ENCODE results near the gene MBD3L1. TPM values are rescaled to one million over a fixed set of nuclear protein-coding genes. Genes with fewer than 3 reads are reported as not detected.

MBD3L1 gene
- total and polyA plus RNA-seq, 2 experiments from 2014 or later, result not detected

DNA sequence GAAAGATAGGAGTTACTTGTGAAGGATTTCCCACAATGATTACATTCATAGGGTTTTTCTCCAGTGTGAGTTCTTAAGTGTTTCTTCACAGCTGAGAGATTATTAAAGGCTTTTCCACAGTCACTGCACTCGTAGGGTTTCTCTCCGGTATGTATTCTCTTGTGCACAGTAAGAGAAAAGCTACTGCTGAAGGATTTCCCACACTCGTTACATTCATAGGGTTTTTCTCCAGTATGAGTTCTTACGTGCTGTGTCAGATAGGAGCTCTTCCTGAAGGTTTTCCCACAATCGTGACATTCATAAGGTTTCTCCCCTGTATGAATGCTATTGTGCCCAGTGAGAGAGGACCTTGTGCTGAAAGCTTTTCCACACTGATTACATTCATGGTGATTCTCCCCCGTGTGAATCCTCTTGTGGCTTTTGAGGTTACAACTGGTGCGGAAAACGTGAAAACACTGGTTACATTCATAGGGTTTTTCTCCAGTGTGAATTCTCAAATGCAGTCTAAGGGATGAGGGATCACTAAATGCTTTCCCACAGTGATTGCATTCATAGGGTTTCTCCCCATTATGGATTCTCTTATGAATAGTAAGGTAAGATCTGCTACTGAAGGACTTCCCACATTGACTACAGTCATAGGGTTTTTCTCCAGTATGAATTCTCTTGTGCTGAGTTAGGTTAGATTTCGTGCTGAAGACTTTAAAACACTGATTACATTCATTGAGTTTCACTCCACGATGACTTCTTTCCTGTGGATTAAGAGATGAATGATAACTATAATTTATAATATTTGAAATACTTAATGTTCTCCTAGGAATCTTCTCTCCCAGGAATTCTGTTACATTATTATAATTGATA lies 20.6 kb upstream of the MBD3L1 start (continued):
- no peak for TF ChIP-seq CREB1 (CRISPR knock-in tag; IDR thresholded peaks at IDR 0.05; ENCODE audit: low read depth)
- no peak for TF ChIP-seq EZH2phosphoT487 (IDR thresholded peaks at IDR 0.05; ENCODE audit: unreplicated experiment)

DNA sequence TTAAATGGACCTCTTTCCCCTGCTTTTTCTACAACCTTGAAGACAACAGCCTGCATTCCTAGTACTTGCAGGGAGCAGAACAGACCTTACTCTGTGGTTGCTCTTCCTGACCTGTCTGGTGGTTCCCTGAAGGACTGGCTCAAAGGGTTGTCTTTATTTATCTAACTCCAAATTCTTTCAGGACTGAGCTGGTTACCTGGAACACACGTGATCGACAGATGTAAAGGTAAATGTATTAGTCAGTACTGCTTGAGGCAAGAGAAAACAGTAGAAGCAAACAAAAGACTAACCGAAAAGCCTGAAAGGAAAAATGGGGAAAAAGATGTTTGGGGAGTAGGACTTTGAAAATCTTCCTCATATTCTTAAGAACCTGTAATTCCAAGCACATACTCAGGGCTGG lies 18.0 kb upstream of the MBD3L1 start:
- peaks cover 95% of the 10 kb centered on the region for H3K9me3 Mint-ChIP-seq
- H2AFZ ChIP-seq, result no peak overlapping the region
- H3K27me3 ChIP-seq (ENCODE audit: insufficient read depth), result peaks cover 3% of the 10 kb centered on the region; the same call in 1 of the 2 replicates
- no peak overlapping the region for H3K27ac ChIP-seq (ENCODE audit: low read depth)
- no peaks in the 10 kb centered on the region for H3F3A ChIP-seq (replicated peaks; ENCODE audit: low read depth)
- H4K20me1 ChIP-seq (replicated peaks; ENCODE audit: insufficient read depth), result no peaks in the 10 kb centered on the region
- H3K27ac Mint-ChIP-seq, result no peak overlapping the region
- TF ChIP-seq CREB1 (CRISPR knock-in tag; IDR thresholded peaks at IDR 0.05; ENCODE audit: low read depth), result no peak
- TF ChIP-seq STAT1 (IDR thresholded peaks at IDR 0.05; ENCODE audit: unreplicated experiment), result no peak
- no peak for TF ChIP-seq ZNF114 (CRISPR knock-in tag; IDR thresholded peaks at IDR 0.05)
- peaks cover 47% of the 10 kb centered on the region for H3K36me3 ChIP-seq (ENCODE audit: insufficient read depth)
- no peak overlapping the region for H3K4me2 ChIP-seq
- H3K4me1 Mint-ChIP-seq, result no peaks in the 10 kb centered on the region
- no peaks in the 10 kb centered on the region for H3K79me2 ChIP-seq (replicated peaks; ENCODE audit: insufficient read depth)
- ATAC-seq (no peak), DNase-seq (ENCODE audit: low spot score) (no peak)
- no peak overlapping the region for H3K4me3 ChIP-seq
- H3K4me3 Mint-ChIP-seq, result no peak overlapping the region
- no peaks in the 10 kb centered on the region for H3K4me1 ChIP-seq (ENCODE audit: insufficient read depth)
- no peaks in the 10 kb centered on the region for H3K9me2 ChIP-seq (ENCODE audit: insufficient read depth)
- H3K27me3 Mint-ChIP-seq (ENCODE audit: insufficient read depth, low read depth, poor library complexity), result peaks cover 3% of the 10 kb centered on the region
- H3K36me3 Mint-ChIP-seq (ENCODE audit: low read depth), result peaks cover 40% of the 10 kb centered on the region

DNA sequence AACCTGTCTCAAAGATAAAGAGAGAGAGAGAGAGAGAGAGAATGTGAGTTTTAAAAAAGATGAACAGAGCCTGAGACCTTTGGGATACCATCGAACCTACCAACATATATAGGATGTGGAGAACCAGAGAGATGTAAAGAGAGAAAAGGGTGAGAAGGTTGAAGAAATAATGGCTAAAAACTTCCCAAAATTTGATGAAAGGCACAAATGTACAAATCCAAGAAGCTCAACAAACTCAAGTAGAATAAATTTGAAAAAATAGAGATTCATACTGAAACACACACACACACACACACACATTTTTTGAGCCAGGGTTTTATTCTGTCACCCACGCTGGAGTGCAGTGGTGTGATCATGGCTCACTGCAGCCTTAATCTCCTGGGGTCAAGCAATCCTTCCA lies 16.4 kb upstream of the MBD3L1 start:
- ATAC-seq (no peak), DNase-seq (ENCODE audit: low spot score) (no peak)
- Histone ChIP-seq H3K4me2 (no peak overlapping the region), H3K36me3 (ENCODE audit: insufficient read depth) (peaks cover 33% of the 10 kb centered on the region), H3K4me1 (ENCODE audit: insufficient read depth) (no peaks in the 10 kb centered on the region), H3F3A (replicated peaks; ENCODE audit: low read depth) (no peaks in the 10 kb centered on the region), H3K27me3 (ENCODE audit: insufficient read depth) (peaks cover 3% of the 10 kb centered on the region; the same call in 1 of the 2 replicates), H2AFZ (no peak overlapping the region), H4K20me1 (replicated peaks; ENCODE audit: insufficient read depth) (no peaks in the 10 kb centered on the region), H3K79me2 (replicated peaks; ENCODE audit: insufficient read depth) (no peaks in the 10 kb centered on the region), H3K4me3 (no peak overlapping the region), H3K9me2 (ENCODE audit: insufficient read depth) (no peaks in the 10 kb centered on the region), H3K27ac (ENCODE audit: low read depth) (no peak overlapping the region)
- Mint-ChIP-seq H3K9me3 (peaks cover 98% of the 10 kb centered on the region), H3K4me3 (no peak overlapping the region), H3K4me1 (no peaks in the 10 kb centered on the region), H3K27me3 (ENCODE audit: insufficient read depth, low read depth, poor library complexity) (peaks cover 4% of the 10 kb centered on the region), H3K36me3 (ENCODE audit: low read depth) (peaks cover 43% of the 10 kb centered on the region), H3K27ac (no peak overlapping the region)
- no peak for TF ChIP-seq EZH2 (IDR thresholded peaks at IDR 0.05; ENCODE audit: low read depth, unreplicated experiment)
- TF ChIP-seq, protein P1, sequence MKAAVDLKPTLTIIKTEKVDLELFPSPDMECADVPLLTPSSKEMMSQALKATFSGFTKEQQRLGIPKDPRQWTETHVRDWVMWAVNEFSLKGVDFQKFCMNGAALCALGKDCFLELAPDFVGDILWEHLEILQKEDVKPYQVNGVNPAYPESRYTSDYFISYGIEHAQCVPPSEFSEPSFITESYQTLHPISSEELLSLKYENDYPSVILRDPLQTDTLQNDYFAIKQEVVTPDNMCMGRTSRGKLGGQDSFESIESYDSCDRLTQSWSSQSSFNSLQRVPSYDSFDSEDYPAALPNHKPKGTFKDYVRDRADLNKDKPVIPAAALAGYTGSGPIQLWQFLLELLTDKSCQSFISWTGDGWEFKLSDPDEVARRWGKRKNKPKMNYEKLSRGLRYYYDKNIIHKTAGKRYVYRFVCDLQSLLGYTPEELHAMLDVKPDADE (IDR thresholded peaks at IDR 0.05), result no peak
- TF ChIP-seq, protein P2, sequence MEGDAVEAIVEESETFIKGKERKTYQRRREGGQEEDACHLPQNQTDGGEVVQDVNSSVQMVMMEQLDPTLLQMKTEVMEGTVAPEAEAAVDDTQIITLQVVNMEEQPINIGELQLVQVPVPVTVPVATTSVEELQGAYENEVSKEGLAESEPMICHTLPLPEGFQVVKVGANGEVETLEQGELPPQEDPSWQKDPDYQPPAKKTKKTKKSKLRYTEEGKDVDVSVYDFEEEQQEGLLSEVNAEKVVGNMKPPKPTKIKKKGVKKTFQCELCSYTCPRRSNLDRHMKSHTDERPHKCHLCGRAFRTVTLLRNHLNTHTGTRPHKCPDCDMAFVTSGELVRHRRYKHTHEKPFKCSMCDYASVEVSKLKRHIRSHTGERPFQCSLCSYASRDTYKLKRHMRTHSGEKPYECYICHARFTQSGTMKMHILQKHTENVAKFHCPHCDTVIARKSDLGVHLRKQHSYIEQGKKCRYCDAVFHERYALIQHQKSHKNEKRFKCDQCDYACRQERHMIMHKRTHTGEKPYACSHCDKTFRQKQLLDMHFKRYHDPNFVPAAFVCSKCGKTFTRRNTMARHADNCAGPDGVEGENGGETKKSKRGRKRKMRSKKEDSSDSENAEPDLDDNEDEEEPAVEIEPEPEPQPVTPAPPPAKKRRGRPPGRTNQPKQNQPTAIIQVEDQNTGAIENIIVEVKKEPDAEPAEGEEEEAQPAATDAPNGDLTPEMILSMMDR (conservative IDR thresholded peaks at IDR 0.05; ENCODE audit: low read depth in 2 of 2), result no peak
- TF ChIP-seq, protein P3, sequence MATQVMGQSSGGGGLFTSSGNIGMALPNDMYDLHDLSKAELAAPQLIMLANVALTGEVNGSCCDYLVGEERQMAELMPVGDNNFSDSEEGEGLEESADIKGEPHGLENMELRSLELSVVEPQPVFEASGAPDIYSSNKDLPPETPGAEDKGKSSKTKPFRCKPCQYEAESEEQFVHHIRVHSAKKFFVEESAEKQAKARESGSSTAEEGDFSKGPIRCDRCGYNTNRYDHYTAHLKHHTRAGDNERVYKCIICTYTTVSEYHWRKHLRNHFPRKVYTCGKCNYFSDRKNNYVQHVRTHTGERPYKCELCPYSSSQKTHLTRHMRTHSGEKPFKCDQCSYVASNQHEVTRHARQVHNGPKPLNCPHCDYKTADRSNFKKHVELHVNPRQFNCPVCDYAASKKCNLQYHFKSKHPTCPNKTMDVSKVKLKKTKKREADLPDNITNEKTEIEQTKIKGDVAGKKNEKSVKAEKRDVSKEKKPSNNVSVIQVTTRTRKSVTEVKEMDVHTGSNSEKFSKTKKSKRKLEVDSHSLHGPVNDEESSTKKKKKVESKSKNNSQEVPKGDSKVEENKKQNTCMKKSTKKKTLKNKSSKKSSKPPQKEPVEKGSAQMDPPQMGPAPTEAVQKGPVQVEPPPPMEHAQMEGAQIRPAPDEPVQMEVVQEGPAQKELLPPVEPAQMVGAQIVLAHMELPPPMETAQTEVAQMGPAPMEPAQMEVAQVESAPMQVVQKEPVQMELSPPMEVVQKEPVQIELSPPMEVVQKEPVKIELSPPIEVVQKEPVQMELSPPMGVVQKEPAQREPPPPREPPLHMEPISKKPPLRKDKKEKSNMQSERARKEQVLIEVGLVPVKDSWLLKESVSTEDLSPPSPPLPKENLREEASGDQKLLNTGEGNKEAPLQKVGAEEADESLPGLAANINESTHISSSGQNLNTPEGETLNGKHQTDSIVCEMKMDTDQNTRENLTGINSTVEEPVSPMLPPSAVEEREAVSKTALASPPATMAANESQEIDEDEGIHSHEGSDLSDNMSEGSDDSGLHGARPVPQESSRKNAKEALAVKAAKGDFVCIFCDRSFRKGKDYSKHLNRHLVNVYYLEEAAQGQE (IDR thresholded peaks at IDR 0.05; ENCODE audit: unreplicated experiment), result no peak
- TF ChIP-seq POLR2AphosphoS5 (IDR thresholded peaks at IDR 0.05; ENCODE audit: low read depth), result no peak
- no peak for TF ChIP-seq ZNF331 (CRISPR knock-in tag; IDR thresholded peaks at IDR 0.05; ENCODE audit: low read depth)
- TF ChIP-seq ZNF114 (CRISPR knock-in tag; IDR thresholded peaks at IDR 0.05), result no peak
